Jurkat, Clone E6-1 (cell line): Measurements from ENCODE around the gene CLDN9.
"Not testable (repeated sequence)": the region's sequence is repeated elsewhere in the genome, so short reads cannot be mapped to it uniquely, and the experiment has no call there.

ENCODE experiments used
- DNase-seq: peaks from one replicate; pipeline ENCODE4 v3.0.0-alpha.2; 2011; ENCODE audit warnings: low read depth, low spot score
- H3K4me3 ChIP-seq: 2 replicates; pipeline ENCODE4 v1.5.1; 2011; ENCODE audit warnings: mild to moderate bottlenecking, low read length, control low read depth, moderate library complexity

Gene CLDN9

GRCh38 chr16:3046641-3047386, 34.1 kb downstream of the CLDN9 start:
- H3K4me3 ChIP-seq, result no peak overlapping the region

GRCh38 chr16:3047387-3047720, 34.6 kb downstream of the CLDN9 start:
- no peak for DNase-seq
- no peak overlapping the region for H3K4me3 ChIP-seq

More at GRCh38 chr16:3046641-3047386, 34.1 kb downstream of the CLDN9 start:
- no peak for DNase-seq

DNA sequence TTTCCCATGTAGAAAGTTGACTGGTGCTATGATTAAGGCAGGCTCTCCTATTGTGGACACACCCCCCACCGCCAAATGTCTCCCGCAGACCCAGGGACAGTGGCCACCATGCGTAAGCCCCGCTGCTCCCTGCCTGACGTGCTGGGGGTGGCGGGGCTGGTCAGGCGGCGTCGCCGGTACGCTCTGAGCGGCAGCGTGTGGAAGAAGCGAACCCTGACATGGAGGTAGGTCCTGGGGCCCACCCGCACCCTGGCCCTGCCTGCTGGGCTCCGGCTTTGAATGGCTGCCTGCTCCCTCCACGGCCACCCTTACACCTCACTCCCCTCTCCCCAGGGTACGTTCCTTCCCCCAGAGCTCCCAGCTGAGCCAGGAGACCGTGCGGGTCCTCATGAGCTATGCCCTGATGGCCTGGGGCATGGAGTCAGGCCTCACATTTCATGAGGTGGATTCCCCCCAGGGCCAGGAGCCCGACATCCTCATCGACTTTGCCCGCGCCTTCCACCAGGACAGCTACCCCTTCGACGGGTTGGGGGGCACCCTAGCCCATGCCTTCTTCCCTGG, 37.3 kb downstream of the CLDN9 start:
- no peak for DNase-seq
- H3K4me3 ChIP-seq, result no peak overlapping the region

DNA sequence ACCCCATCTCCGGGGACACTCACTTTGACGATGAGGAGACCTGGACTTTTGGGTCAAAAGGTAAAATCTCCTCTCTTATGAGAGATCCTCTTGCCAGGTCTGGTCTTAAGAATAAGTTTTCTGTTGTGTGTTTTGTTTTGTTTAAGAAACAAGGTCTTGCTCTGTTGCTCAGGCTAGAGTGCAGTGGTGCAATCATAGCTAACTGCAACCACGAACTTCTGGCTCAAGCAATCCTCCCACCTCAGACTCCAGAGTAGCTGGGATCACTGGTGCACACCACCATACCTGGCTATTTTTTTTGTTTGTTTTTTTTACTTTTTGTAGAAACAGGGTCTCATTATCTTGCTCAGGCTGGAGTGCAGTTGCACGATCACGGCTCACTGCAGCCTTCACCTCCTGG, 37.8 kb downstream of the CLDN9 start:
- DNase-seq, result no peak
- no peak overlapping the region for H3K4me3 ChIP-seq

DNA sequence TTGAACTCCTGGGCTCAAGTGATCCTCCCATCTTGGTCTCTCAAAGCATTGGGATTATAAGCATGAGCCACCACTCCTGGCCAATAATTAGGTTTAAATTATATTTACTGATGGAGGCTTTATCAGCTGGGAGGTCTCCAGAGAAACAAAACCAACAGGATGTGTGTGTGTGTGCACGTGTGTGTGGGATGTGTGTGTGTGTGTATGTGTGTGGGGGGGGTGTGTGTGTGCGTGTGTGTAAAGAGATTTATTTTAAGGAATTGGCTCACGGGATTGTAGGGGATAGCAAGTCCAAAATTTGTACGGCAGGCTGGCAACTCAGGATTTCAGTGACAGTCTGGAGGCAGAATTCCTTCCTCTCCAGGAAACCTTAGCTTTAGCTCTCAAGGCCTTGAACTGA, 38.3 kb downstream of the CLDN9 start:
- no peak for DNase-seq
- H3K4me3 ChIP-seq, result no peak overlapping the region

GRCh38 chr16:3051494-3051893, 38.8 kb downstream of the CLDN9 start:
- no peak for DNase-seq
- H3K4me3 ChIP-seq, result no peak overlapping the region

- DNase-seq, H3K4me3 ChIP-seq: not testable (repeated sequence)
Observed at GRCh38 chr16:3052571-3053329, 40.0 kb downstream of the CLDN9 start.

GRCh38 chr16:3053330-3053710, 40.6 kb downstream of the CLDN9 start:
- DNase-seq, H3K4me3 ChIP-seq: not testable (repeated sequence)

GRCh38 chr16:3054965-3055733, 42.4 kb downstream of the CLDN9 start:
- DNase-seq, result no peak
- H3K4me3 ChIP-seq, result no peak overlapping the region

- not testable (repeated sequence) for H3K4me3 ChIP-seq, DNase-seq
Observed at GRCh38 chr16:3055734-3056115, 43.0 kb downstream of the CLDN9 start.

GRCh38 chr16:3056336-3057180, 43.8 kb downstream of the CLDN9 start:
- H3K4me3 ChIP-seq, result no peak overlapping the region
- no peak for DNase-seq

- DNase-seq, result no peak
- H3K4me3 ChIP-seq, result no peak overlapping the region
Observed at GRCh38 chr16:3057181-3058138, 44.7 kb downstream of the CLDN9 start.

DNA sequence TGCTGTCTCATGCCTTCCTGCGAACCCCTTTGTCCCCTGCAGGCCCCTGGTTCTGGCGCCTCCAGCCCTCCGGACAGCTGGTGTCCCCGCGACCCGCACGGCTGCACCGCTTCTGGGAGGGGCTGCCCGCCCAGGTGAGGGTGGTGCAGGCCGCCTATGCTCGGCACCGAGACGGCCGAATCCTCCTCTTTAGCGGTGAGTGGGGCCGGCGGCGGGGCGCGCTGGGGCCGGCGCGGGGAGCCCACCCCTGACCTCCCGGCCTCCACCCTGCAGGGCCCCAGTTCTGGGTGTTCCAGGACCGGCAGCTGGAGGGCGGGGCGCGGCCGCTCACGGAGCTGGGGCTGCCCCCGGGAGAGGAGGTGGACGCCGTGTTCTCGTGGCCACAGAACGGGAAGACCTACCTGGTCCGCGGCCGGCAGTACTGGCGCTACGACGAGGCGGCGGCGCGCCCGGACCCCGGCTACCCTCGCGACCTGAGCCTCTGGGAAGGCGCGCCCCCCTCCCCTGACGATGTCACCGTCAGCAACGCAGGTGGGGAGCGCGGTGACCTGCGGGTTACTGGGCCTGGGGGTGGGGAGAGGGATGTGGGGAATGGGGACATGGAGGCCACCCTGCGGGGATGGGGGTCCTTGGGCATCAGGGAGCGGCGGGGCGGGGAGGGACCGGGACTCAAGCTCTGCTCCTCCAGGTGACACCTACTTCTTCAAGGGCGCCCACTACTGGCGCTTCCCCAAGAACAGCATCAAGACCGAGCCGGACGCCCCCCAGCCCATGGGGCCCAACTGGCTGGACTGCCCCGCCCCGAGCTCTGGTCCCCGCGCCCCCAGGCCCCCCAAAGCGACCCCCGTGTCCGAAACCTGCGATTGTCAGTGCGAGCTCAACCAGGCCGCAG, 45.7 kb downstream of the CLDN9 start:
- H3K4me3 ChIP-seq, result peak overlapping the region; percentile 80
- no peak for DNase-seq

GRCh38 chr16:3059041-3059722, 46.5 kb downstream of the CLDN9 start:
- peak; percentile 68 for DNase-seq
- H3K4me3 ChIP-seq, result peak overlapping the region; percentile 80

- peak overlapping the region; percentile 80 for H3K4me3 ChIP-seq
- no peak for DNase-seq
Observed at GRCh38 chr16:3059723-3060242, 47.1 kb downstream of the CLDN9 start.
